ENCODE measurements around the gene RAB44. TPM values are rescaled to one million over a fixed set of nuclear protein-coding genes. Genes with fewer than 3 reads are reported as not detected.

RAB44 gene
- total RNA-seq, 1 experiment from 2014 or later: 0.09 TPM

DNA sequence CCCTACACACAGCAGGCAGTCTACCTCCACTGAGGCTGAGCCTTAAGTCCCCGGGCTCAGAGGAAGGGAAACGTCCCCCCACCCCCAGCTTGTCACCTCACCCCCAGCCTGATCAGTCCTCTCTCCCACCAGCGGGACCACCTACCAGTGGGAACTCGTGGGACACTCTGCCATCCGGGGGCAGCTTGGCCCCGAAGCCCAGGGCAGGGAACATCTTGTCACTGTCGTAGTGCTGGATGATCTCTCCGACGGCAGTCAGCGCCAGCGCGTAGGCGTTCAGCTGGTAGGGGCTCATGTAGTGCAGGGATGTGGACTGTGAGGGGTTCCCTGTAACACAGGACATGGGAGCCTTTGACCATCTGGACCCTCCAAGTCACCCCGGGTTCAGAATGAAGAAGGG is 48.6 kb downstream of the RAB44 start:
- Mint-ChIP-seq H3K27me3 (ENCODE audit: insufficient read depth, unreplicated experiment) (no peaks in the 10 kb centered on the region), H3K9me3 (ENCODE audit: unreplicated experiment) (no peaks in the 10 kb centered on the region), H3K4me3 (ENCODE audit: unreplicated experiment) (no peak overlapping the region), H3K27ac (ENCODE audit: low read depth, unreplicated experiment) (no peak overlapping the region), H3K36me3 (ENCODE audit: insufficient read depth, unreplicated experiment) (no peaks in the 10 kb centered on the region), H3K4me1 (ENCODE audit: insufficient read depth, unreplicated experiment) (peaks cover 11% of the 10 kb centered on the region)
- TF ChIP-seq CTCF (IDR thresholded peaks at IDR 0.05; ENCODE audit: unreplicated experiment): no peak
- ChIA-PET CTCF (interaction anchor here (0.7 to 1.0 kb wide), 2 partner anchors 13 to 463 kb away, joined by 3 to 4 read pairs; no protein-coding TSS in a partner anchor), POLR2A (interaction anchor here (0.7 kb wide), 1 partner anchor 15 kb away, joined by 3 read pairs; no protein-coding TSS in a partner anchor)
- no peak for DNase-seq (ENCODE audit: unreplicated experiment)
- intact Hi-C loops (cut with micrococcal nuclease): no loop called here
- BruUV-seq (replicated peaks): no TSS peak

DNA sequence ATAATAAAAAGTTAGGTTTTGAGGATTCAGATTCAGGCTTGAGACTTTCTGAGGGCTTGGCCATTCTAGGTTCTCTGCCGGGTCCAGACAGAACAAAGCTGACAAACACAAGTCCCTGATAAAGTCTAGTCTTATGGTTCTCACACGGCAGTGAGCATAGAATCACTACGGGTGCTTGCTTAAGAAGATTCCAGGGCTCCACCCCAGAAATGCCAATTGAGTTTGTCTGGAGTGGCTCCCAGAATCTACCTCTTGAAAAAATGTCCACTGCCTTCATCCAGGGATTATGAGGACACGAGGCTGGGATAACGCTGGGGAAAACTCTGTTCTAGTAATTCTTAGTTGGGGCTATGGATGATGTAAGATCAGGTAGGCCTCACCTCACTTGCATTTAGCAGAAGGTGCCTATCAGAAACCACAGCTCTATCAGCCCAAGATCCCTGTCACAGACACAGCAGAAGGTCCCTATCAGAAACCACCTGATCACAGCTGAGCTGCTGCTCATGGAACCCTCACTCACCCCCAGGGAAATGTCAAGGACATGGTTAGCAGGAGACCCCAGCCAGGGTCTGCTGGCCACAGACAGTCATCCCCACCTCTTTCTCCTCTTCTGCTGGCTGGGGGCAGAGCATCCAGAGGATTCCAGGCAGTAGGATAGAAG is 52.3 kb downstream of the RAB44 start:
- POLR2A ChIA-PET: no interaction called here
- peaks cover 6% of the 10 kb centered on the region for H3K4me1 Mint-ChIP-seq (ENCODE audit: insufficient read depth, unreplicated experiment)
- no peak for DNase-seq (ENCODE audit: unreplicated experiment)
- TF ChIP-seq CTCF (IDR thresholded peaks at IDR 0.05; ENCODE audit: unreplicated experiment): no peak
- no peaks in the 10 kb centered on the region for H3K9me3 Mint-ChIP-seq (ENCODE audit: unreplicated experiment)
- H3K27me3 Mint-ChIP-seq (ENCODE audit: insufficient read depth, unreplicated experiment): no peaks in the 10 kb centered on the region
- intact Hi-C loops (cut with micrococcal nuclease): no loop called here
- H3K36me3 Mint-ChIP-seq (ENCODE audit: insufficient read depth, unreplicated experiment): no peaks in the 10 kb centered on the region
- CTCF ChIA-PET: interaction anchor here (0.6 to 1.0 kb wide), 3 partner anchors 9 to 126 kb away, joined by 3 to 5 read pairs (median 3); no protein-coding TSS in a partner anchor
- no TSS peak for BruUV-seq (replicated peaks)
- no peak overlapping the region for H3K27ac Mint-ChIP-seq (ENCODE audit: low read depth, unreplicated experiment)
- no peak overlapping the region for H3K4me3 Mint-ChIP-seq (ENCODE audit: unreplicated experiment)

DNA sequence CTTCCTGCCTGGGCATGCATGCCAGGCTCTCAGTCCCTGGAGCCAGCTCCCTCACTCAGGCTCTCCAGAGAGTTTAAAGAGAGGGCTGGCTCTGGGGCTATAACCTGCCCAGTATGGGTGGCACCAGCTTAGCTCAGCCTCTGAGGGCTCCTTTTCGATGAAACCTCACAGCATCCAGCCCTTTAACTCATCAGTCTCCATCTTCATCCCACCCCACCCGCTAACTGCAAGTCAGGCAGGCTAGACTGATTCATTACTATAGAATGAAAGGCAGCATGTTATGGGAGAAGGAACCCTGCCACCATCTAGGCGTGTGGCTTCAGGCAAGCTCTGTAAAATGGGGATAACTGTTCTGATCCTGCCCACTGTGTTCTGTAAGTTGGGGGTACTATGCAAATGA is 53.5 kb downstream of the RAB44 start:
- DNase-seq (ENCODE audit: unreplicated experiment): no peak
- ChIA-PET CTCF (interaction anchor here (0.7 to 1.5 kb wide), 3 partner anchors 8 to 128 kb away, joined by 3 to 5 read pairs (median 3); no protein-coding TSS in a partner anchor), POLR2A (interaction anchor here (0.6 kb wide), 1 partner anchor 202 kb away, joined by 4 read pairs; no protein-coding TSS in a partner anchor)
- no peak overlapping the region for H3K4me3 Mint-ChIP-seq (ENCODE audit: unreplicated experiment)
- H3K27ac Mint-ChIP-seq (ENCODE audit: low read depth, unreplicated experiment): no peak overlapping the region
- peaks cover 6% of the 10 kb centered on the region for H3K4me1 Mint-ChIP-seq (ENCODE audit: insufficient read depth, unreplicated experiment)
- TF ChIP-seq CTCF (IDR thresholded peaks at IDR 0.05; ENCODE audit: unreplicated experiment): no peak
- no peaks in the 10 kb centered on the region for H3K27me3 Mint-ChIP-seq (ENCODE audit: insufficient read depth, unreplicated experiment)
- intact Hi-C loops (cut with micrococcal nuclease): no loop called here
- H3K9me3 Mint-ChIP-seq (ENCODE audit: unreplicated experiment): no peaks in the 10 kb centered on the region
- no peaks in the 10 kb centered on the region for H3K36me3 Mint-ChIP-seq (ENCODE audit: insufficient read depth, unreplicated experiment)
- BruUV-seq (replicated peaks): no TSS peak

GRCh38 chr6:36751833-36752186 is 54.2 kb downstream of the RAB44 start:
- no peak for TF ChIP-seq CTCF (IDR thresholded peaks at IDR 0.05; ENCODE audit: unreplicated experiment)
- no peaks in the 10 kb centered on the region for H3K27me3 Mint-ChIP-seq (ENCODE audit: insufficient read depth, unreplicated experiment)
- intact Hi-C loops (cut with micrococcal nuclease): no loop called here
- no peak overlapping the region for H3K27ac Mint-ChIP-seq (ENCODE audit: low read depth, unreplicated experiment)
- H3K36me3 Mint-ChIP-seq (ENCODE audit: insufficient read depth, unreplicated experiment): no peaks in the 10 kb centered on the region
- H3K4me1 Mint-ChIP-seq (ENCODE audit: insufficient read depth, unreplicated experiment): peaks cover 6% of the 10 kb centered on the region
- ChIA-PET CTCF (interaction anchor here (0.6 to 1.5 kb wide), 3 partner anchors 27 to 655 kb away, joined by 3 to 5 read pairs (median 4); no protein-coding TSS in a partner anchor), POLR2A (interaction anchor here (1.2 kb wide), 1 partner anchor 156 kb away, joined by 3 read pairs; no protein-coding TSS in a partner anchor)
- no peak overlapping the region for H3K4me3 Mint-ChIP-seq (ENCODE audit: unreplicated experiment)
- H3K9me3 Mint-ChIP-seq (ENCODE audit: unreplicated experiment): no peaks in the 10 kb centered on the region
- no TSS peak for BruUV-seq (replicated peaks)
- DNase-seq (ENCODE audit: unreplicated experiment): no peak

Data from MCF 10A (cell line).